ENCODE results near the gene RRP8.

The RRP8 gene

DNA sequence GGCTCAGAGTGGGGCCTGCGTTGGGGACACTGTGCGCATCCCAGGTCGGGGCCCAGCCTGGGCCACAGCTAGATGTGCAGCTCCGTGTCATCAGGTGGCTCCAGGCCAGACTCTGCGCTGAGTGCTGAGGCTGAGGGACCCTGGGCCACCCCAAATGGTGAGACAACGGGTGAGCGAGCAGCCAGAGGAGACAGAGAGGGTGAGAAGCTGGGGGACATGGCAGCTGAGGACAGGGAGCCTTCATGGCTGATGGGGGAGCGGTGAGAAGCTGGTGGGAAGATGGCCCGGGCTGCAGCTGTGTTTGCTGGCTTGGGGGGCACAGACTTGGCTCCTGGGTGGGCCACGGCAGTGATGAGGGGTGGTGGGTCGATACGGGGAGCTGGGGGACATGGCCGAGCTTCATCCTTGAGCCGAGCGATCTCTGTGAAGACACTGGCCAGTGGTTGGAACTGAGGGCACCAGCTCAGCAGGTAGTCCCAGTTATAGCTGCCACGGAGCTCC is 18.3 kb upstream of the RRP8 start:
- DNase-seq (ENCODE audit: insufficient read length, low spot score) (no peak), FAIRE-seq (no peak)
- TF ChIP-seq, protein P1, sequence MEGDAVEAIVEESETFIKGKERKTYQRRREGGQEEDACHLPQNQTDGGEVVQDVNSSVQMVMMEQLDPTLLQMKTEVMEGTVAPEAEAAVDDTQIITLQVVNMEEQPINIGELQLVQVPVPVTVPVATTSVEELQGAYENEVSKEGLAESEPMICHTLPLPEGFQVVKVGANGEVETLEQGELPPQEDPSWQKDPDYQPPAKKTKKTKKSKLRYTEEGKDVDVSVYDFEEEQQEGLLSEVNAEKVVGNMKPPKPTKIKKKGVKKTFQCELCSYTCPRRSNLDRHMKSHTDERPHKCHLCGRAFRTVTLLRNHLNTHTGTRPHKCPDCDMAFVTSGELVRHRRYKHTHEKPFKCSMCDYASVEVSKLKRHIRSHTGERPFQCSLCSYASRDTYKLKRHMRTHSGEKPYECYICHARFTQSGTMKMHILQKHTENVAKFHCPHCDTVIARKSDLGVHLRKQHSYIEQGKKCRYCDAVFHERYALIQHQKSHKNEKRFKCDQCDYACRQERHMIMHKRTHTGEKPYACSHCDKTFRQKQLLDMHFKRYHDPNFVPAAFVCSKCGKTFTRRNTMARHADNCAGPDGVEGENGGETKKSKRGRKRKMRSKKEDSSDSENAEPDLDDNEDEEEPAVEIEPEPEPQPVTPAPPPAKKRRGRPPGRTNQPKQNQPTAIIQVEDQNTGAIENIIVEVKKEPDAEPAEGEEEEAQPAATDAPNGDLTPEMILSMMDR (IDR thresholded peaks at IDR 0.05; ENCODE audit: insufficient read depth, missing control alignments) = no peak

DNA sequence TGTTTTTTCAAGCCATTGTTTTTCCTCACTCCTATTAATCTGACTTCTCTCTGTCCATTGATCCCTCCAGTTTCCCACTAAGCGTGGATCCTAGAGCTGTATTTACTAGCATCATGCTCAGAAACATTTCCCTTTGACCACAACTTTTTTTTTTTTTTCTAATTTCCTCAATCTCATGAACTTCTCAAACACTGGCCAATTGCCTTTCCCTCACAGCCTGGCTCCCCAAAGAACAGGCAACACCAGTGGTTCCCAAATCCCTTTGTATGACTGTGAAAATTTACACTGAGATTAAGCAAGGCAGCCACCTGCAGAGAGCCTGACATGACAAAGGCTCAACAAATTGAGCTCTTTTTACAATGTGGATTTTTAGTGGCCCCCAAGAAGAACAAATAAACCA is 17.2 kb upstream of the RRP8 start:
- TF ChIP-seq, protein P1 (IDR thresholded peaks at IDR 0.05; ENCODE audit: insufficient read depth, missing control alignments) = no peak
- no peak for DNase-seq (ENCODE audit: insufficient read length, low spot score)
- no peak for FAIRE-seq

DNA sequence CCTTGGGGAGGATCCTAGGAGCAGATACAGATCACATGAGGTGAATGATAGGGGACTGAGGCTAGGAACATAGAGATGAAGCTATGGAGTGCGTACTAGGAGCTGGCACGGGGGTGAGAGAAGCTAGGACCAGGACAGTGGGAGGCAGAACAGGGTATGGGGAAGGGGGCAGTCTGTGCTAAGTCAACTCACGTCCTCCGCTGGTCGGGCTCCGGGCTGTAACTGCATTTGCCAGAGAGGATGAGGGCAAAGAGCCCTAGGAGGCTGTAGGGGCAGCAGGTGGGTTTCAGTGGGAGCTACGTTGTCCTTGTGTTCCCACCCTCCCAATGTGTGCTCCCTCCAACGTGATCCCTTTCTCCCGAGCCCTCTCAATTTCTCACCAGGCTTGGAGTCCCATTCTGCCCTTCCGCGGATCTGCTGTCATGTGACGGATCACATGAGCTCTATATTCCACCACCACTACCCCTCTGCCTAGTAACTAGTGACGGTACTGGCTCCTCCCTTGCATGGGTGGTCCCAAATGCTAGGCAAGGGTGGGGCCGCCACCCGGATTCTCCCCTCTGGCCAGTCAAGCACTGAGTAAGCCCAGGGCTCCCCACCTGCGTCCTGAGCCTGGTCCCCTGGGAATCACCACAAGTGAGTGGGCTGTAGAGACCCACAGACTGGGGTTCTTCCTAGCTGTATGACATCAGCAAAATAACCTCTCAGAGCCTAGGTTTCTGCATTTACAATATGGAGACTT is 15.8 kb upstream of the RRP8 start, which contains the start of gene TPP1:
TSS of gene TPP1 (minus strand) at position 419 of the 742 bp plus-strand sequence. CDS start at position 397, 22 bp downstream.
- FAIRE-seq (no peak), DNase-seq (ENCODE audit: insufficient read length, low spot score) (peak; percentile 79)
- TF ChIP-seq, protein P1 (IDR thresholded peaks at IDR 0.05; ENCODE audit: insufficient read depth, missing control alignments) = no peak

DNA sequence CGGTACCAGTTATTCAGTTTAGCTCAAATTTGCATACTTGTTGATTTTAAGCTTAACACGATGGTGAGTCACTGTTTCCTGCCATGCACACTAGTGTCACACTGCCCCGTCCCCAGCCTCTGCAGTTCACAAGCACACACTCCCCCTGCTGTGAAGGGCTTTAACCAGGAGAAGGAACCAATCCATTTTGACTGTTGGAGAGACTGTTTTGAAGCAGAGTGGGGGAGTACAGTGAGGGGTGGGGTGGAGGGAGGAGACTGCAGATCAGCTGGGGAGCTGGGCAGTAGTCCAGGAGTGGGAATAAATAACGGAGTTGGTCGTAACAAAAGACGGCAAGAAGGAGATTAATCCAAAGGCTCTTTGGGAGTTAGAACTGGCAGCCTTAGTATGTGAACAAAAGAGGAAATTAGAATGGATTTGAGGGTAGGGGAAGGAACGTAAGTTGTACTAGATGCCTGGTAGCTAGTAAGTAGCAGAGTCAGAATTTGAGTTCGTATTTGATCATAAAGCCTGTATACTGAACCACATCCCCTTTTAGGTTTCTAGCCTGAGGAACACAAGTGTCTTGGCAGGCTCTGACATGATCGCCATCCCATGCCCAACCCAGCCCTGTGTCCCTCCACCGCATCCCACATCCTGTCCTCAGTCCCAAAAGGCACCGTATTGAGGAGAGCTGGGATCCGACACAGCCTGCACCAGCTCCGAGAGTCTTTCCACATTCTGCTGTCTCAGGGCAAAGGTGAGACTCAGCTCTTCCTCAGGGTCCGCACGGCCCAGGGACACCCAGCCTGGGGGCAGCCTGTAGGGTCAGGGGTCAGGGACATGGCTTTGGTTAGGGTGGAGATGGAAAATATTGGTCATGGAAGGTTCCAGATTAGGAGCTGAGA is 14.9 kb upstream of the RRP8 start:
- TF ChIP-seq, protein P1 (IDR thresholded peaks at IDR 0.05; ENCODE audit: insufficient read depth, missing control alignments) = no peak
- DNase-seq (ENCODE audit: insufficient read length, low spot score) = no peak
- FAIRE-seq = no peak

DNA sequence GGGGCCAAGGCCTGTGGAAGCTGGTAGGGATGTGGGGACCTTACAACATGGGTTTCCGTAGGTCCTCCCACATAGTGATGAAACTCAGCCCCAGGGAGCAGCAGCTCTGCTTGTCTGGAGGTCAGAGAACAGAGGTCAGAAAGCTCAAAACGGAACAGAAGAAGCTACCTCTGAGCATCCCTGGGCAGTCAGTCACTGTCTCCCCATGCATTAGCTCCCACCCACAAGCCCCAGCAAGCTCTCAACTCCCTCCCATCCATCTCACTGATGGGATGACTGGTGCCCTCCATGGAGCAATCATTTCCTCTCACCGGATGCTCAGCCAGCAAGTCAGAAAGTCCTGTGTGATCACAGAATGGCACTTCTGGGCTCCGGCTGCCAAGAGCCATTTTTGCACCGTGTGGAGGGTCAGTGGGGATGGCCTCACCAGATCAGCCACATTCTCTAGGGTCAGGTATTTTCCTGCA is 13.9 kb upstream of the RRP8 start:
- TF ChIP-seq, protein P1 (IDR thresholded peaks at IDR 0.05; ENCODE audit: insufficient read depth, missing control alignments) = no peak

DNA sequence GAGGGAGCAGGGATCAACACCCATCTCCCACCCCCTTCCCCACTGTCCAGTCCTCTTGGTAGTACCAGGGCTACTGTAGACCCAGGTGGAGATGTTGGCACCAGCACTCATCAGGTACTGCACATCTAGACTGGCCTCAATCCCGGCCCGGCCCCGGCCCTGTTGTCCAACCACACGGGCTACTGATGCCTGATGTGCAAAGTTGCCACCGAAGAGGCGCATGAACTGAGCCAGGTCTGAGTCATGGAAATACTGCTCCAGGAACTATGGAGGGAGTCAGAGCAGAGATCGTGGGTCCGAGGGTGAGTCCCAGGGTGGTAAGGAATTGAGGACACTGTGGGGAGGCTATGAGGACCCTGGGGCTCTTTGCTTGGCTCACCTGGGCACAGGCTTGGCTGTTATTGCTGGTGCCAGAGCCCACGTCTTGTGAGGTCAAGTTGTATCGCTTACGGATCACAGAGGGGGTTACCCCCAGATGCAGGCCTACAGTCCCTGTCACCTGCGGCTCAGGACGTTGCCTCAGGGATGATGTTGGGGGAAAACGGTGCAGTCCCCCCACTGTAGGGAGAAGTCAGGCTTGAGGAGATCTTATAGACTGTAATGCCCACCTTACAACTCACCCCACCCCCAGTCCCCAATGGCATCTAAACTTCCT is 13.3 kb upstream of the RRP8 start:
- TF ChIP-seq, protein P1 (IDR thresholded peaks at IDR 0.05; ENCODE audit: insufficient read depth, missing control alignments) = no peak
- FAIRE-seq = no peak
- no peak for DNase-seq (ENCODE audit: insufficient read length, low spot score)

More for the DNA sequence above, 13.9 kb upstream of the RRP8 start:
- DNase-seq (ENCODE audit: insufficient read length, low spot score) (no peak), FAIRE-seq (no peak)
